ENCODE data around the gene SPON1.

Gene SPON1

GRCh38 chr11:14184028-14184940 is 221.8 kb downstream of the SPON1 start:
- Histone ChIP-seq H3K9me3 (ENCODE audit: control extremely low read depth in 1 of 5, control insufficient read depth in 4 of 5, insufficient read depth in 2 of 5, low read depth in 1 of 5, low read length in 4 of 5) (no peaks in the 10 kb centered on the region), H3K27ac (ENCODE audit: insufficient read depth in 1 of 2, low read depth in 1 of 2, low read length in 2 of 2, poor library complexity in 1 of 2, severe bottlenecking in 2 of 2) (no peak overlapping the region), H3K27me3 (replicated peaks in 2 of 5; ENCODE audit: control insufficient read depth in 4 of 5, insufficient read depth in 5 of 5, low read length in 4 of 5) (peaks cover 0 to 13% (median 2%) of the 10 kb centered on the region in 5 experiments), H3K36me3 (ENCODE audit: control insufficient read depth in 4 of 4, insufficient read depth in 4 of 4, low read length in 3 of 4) (no peaks in the 10 kb centered on the region), H3K4me3 (ENCODE audit: control insufficient read depth in 1 of 7, extremely low read depth in 1 of 7, insufficient read depth in 4 of 7, low read depth in 2 of 7, low read length in 6 of 7) (no peak overlapping the region), H3K4me1 (ENCODE audit: control extremely low read depth in 1 of 4, control insufficient read depth in 4 of 4, insufficient read depth in 4 of 4, low read length in 3 of 4) (no peaks in the 10 kb centered on the region)
- ChIA-PET POLR2A (no interaction called here), CTCF (interaction anchor here (0.9 kb wide), 1 partner anchor 11 kb away, joined by 3 read pairs; no protein-coding TSS in a partner anchor)
- no peak for DNase-seq
- WGBS (ENCODE audit: insufficient coverage): 93% methylated on average over 2 of the region's 4 CpGs

- no peak for DNase-seq
- H3K9me3 ChIP-seq (ENCODE audit: control extremely low read depth in 1 of 5, control insufficient read depth in 4 of 5, insufficient read depth in 2 of 5, low read depth in 1 of 5, low read length in 4 of 5): no peaks in the 10 kb centered on the region
- ChIA-PET POLR2A (interaction anchor here (0.7 kb wide), 1 partner anchor 1789 kb away, joined by 3 read pairs; no protein-coding TSS in a partner anchor), CTCF (no interaction called here)
- H3K27me3 ChIP-seq (replicated peaks in 2 of 5; ENCODE audit: control insufficient read depth in 4 of 5, insufficient read depth in 5 of 5, low read length in 4 of 5): peaks cover 0 to 3% (median 1%) of the 10 kb centered on the region in 5 experiments
- H3K27ac ChIP-seq (ENCODE audit: insufficient read depth in 1 of 2, low read depth in 1 of 2, low read length in 2 of 2, poor library complexity in 1 of 2, severe bottlenecking in 2 of 2): no peak overlapping the region
- no peak overlapping the region for H3K4me3 ChIP-seq (ENCODE audit: control insufficient read depth in 1 of 7, extremely low read depth in 1 of 7, insufficient read depth in 4 of 7, low read depth in 2 of 7, low read length in 6 of 7)
- H3K36me3 ChIP-seq (ENCODE audit: control insufficient read depth in 4 of 4, insufficient read depth in 4 of 4, low read length in 3 of 4): no peaks in the 10 kb centered on the region
- WGBS (ENCODE audit: insufficient coverage): 100% methylated on average over 1 of the region's 1 CpG
- no peaks in the 10 kb centered on the region for H3K4me1 ChIP-seq (ENCODE audit: control extremely low read depth in 1 of 4, control insufficient read depth in 4 of 4, insufficient read depth in 4 of 4, low read length in 3 of 4)
Observed at GRCh38 chr11:14185461-14185860, 222.9 kb downstream of the SPON1 start.

DNA sequence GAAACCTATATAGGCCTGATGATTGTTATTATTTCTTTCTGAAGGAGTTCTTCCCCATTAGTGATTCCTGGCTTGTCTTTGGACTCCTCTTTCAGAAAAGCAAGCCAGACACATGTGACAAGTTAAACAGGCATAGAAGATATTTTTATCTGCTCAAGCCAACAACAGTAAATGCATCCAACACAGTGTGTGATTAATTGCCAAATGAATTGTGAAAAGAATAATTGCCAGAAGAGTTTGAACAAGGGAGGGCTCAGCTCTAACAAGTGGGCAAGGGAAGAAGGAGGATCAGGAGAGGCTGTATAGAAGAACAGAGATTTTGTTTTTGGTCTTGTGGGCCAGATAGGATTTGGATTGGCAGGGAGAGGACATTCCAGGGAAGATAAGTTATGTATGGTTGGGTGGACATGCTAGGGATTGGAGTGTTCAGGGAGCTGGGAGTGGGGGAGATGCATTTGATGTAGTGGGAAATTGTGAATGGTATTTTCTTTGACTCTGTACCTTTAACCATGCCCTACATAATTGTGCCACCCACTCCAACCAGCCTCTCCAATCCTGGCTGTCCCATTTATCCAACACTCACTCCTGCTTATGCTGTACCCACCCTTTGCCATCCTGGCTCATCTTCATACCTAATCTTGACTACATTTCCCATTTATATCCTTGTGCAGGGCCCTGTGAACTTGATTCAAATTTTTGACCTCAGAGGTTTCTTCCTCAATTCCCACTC is 223.7 kb downstream of the SPON1 start:
- Histone ChIP-seq H3K27ac (ENCODE audit: insufficient read depth in 1 of 2, low read depth in 1 of 2, low read length in 2 of 2, poor library complexity in 1 of 2, severe bottlenecking in 2 of 2) (no peak overlapping the region), H3K4me3 (ENCODE audit: control insufficient read depth in 1 of 7, extremely low read depth in 1 of 7, insufficient read depth in 4 of 7, low read depth in 2 of 7, low read length in 6 of 7) (no peak overlapping the region), H3K36me3 (ENCODE audit: control insufficient read depth in 4 of 4, insufficient read depth in 4 of 4, low read length in 3 of 4) (no peaks in the 10 kb centered on the region), H3K4me1 (ENCODE audit: control extremely low read depth in 1 of 4, control insufficient read depth in 4 of 4, insufficient read depth in 4 of 4, low read length in 3 of 4) (no peaks in the 10 kb centered on the region), H3K9me3 (ENCODE audit: control extremely low read depth in 1 of 5, control insufficient read depth in 4 of 5, insufficient read depth in 2 of 5, low read depth in 1 of 5, low read length in 4 of 5) (no peaks in the 10 kb centered on the region), H3K27me3 (replicated peaks in 2 of 5; ENCODE audit: control insufficient read depth in 4 of 5, insufficient read depth in 5 of 5, low read length in 4 of 5) (peaks cover 0 to 2% (median 0%) of the 10 kb centered on the region in 5 experiments)
- ChIA-PET CTCF (no interaction called here), POLR2A (interaction anchor here (0.7 kb wide), 1 partner anchor 1788 kb away, joined by 3 read pairs; no protein-coding TSS in a partner anchor)
- DNase-seq: no peak

DNA sequence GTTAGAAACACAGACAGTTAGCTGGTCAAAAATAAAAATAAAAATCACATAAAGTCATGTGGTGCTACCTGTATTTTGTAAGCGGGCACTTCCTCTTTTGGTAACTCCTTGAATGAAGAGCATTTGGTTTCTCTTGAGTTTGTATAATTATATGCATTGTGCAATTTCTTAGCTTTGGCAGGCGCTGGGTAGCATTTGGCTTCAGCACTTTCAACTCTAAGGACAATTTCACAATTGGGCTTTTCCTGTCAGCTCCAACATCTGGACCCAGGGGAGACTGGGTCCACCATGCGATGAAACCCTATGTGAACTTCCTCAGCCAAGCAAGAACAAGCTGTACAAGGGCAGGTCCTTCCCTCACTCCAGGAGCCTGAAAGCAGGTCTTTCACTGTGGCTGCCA is 227.4 kb downstream of the SPON1 start:
- Histone ChIP-seq H3K4me3 (ENCODE audit: control insufficient read depth in 1 of 7, extremely low read depth in 1 of 7, insufficient read depth in 4 of 7, low read depth in 2 of 7, low read length in 6 of 7) (no peak overlapping the region), H3K27me3 (replicated peaks in 2 of 5; ENCODE audit: control insufficient read depth in 4 of 5, insufficient read depth in 5 of 5, low read length in 4 of 5) (no peaks in the 10 kb centered on the region), H3K36me3 (ENCODE audit: control insufficient read depth in 4 of 4, insufficient read depth in 4 of 4, low read length in 3 of 4) (no peaks in the 10 kb centered on the region), H3K27ac (ENCODE audit: insufficient read depth in 1 of 2, low read depth in 1 of 2, low read length in 2 of 2, poor library complexity in 1 of 2, severe bottlenecking in 2 of 2) (no peak overlapping the region), H3K9me3 (ENCODE audit: control extremely low read depth in 1 of 5, control insufficient read depth in 4 of 5, insufficient read depth in 2 of 5, low read depth in 1 of 5, low read length in 4 of 5) (no peaks in the 10 kb centered on the region), H3K4me1 (ENCODE audit: control extremely low read depth in 1 of 4, control insufficient read depth in 4 of 4, insufficient read depth in 4 of 4, low read length in 3 of 4) (no peaks in the 10 kb centered on the region)
- ChIA-PET CTCF (no interaction called here), POLR2A (no interaction called here)
- peak; percentile 6 to 52 (median 42) for DNase-seq
- 52% methylated on average over 3 of the region's 3 CpGs for WGBS (ENCODE audit: insufficient coverage)

DNA sequence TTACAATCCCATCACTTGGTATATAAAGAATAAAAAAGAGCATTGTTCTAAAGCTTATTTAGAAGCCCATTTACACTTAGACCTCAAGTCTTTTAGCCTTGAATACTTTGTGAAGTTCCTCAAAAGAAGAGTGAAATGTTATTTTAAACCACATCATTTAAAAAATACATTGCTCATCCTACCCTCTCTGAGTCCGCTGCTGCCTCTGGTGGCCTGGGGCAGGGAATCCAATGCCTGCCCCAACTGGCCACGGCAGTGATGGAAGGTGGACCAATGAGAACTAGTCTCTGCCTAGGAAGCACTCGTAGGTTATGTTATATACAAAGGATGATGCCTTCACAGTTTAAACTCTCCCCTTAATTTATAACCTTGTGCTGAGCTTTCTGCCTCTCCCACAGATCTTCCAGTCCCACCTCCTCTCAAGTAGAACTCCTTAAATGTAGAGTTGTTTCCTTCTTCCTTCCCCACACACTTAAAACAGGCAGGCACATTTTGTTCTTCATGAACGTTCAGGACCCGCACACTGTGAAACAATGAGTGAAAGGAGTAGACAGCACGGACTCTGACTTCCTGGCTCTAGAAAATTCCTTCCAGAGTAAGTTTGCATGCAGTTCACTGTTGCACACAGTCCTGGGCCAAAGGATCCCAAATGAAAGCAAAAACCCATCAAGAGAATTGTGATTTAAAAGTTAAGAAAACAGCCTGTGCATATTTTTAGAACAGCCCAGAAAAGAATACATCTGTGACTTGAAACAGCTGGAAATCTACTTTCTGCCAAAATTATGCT is 228.7 kb downstream of the SPON1 start:
- Histone ChIP-seq H3K9me3 (ENCODE audit: control extremely low read depth in 1 of 5, control insufficient read depth in 4 of 5, insufficient read depth in 2 of 5, low read depth in 1 of 5, low read length in 4 of 5) (no peaks in the 10 kb centered on the region), H3K4me3 (ENCODE audit: control insufficient read depth in 1 of 7, extremely low read depth in 1 of 7, insufficient read depth in 4 of 7, low read depth in 2 of 7, low read length in 6 of 7) (no peak overlapping the region)
- WGBS (ENCODE audit: insufficient coverage): no CpG with 5 or more reads among the region's 6 CpGs

GRCh38 chr11:14193644-14194043 is 231.1 kb downstream of the SPON1 start:
- WGBS (ENCODE audit: insufficient coverage): 96% methylated on average over 3 of the region's 3 CpGs
- no peak overlapping the region for H3K27ac ChIP-seq (ENCODE audit: insufficient read depth in 1 of 2, low read depth in 1 of 2, low read length in 2 of 2, poor library complexity in 1 of 2, severe bottlenecking in 2 of 2)
- H3K27me3 ChIP-seq (replicated peaks in 2 of 5; ENCODE audit: control insufficient read depth in 4 of 5, insufficient read depth in 5 of 5, low read length in 4 of 5): no peaks in the 10 kb centered on the region
- no peak for DNase-seq
- H3K4me3 ChIP-seq (ENCODE audit: control insufficient read depth in 1 of 7, extremely low read depth in 1 of 7, insufficient read depth in 4 of 7, low read depth in 2 of 7, low read length in 6 of 7): no peak overlapping the region
- POLR2A ChIA-PET: no interaction called here
- H3K4me1 ChIP-seq (ENCODE audit: control extremely low read depth in 1 of 4, control insufficient read depth in 4 of 4, insufficient read depth in 4 of 4, low read length in 3 of 4): no peaks in the 10 kb centered on the region
- CTCF ChIA-PET: no interaction called here
- H3K36me3 ChIP-seq (ENCODE audit: control insufficient read depth in 4 of 4, insufficient read depth in 4 of 4, low read length in 3 of 4): no peaks in the 10 kb centered on the region
- H3K9me3 ChIP-seq (ENCODE audit: control extremely low read depth in 1 of 5, control insufficient read depth in 4 of 5, insufficient read depth in 2 of 5, low read depth in 1 of 5, low read length in 4 of 5): no peaks in the 10 kb centered on the region

More for the DNA sequence above, 228.7 kb downstream of the SPON1 start:
- ChIA-PET POLR2A (no interaction called here), CTCF (no interaction called here)
- no peaks in the 10 kb centered on the region for H3K36me3 ChIP-seq (ENCODE audit: control insufficient read depth in 4 of 4, insufficient read depth in 4 of 4, low read length in 3 of 4)
- H3K27me3 ChIP-seq (replicated peaks in 2 of 5; ENCODE audit: control insufficient read depth in 4 of 5, insufficient read depth in 5 of 5, low read length in 4 of 5): no peaks in the 10 kb centered on the region
- no peak overlapping the region for H3K27ac ChIP-seq (ENCODE audit: insufficient read depth in 1 of 2, low read depth in 1 of 2, low read length in 2 of 2, poor library complexity in 1 of 2, severe bottlenecking in 2 of 2)
- no peak for DNase-seq
- no peaks in the 10 kb centered on the region for H3K4me1 ChIP-seq (ENCODE audit: control extremely low read depth in 1 of 4, control insufficient read depth in 4 of 4, insufficient read depth in 4 of 4, low read length in 3 of 4)
